Measurements from ENCODE around the gene NMS.

- TF ChIP-seq, protein P1, sequence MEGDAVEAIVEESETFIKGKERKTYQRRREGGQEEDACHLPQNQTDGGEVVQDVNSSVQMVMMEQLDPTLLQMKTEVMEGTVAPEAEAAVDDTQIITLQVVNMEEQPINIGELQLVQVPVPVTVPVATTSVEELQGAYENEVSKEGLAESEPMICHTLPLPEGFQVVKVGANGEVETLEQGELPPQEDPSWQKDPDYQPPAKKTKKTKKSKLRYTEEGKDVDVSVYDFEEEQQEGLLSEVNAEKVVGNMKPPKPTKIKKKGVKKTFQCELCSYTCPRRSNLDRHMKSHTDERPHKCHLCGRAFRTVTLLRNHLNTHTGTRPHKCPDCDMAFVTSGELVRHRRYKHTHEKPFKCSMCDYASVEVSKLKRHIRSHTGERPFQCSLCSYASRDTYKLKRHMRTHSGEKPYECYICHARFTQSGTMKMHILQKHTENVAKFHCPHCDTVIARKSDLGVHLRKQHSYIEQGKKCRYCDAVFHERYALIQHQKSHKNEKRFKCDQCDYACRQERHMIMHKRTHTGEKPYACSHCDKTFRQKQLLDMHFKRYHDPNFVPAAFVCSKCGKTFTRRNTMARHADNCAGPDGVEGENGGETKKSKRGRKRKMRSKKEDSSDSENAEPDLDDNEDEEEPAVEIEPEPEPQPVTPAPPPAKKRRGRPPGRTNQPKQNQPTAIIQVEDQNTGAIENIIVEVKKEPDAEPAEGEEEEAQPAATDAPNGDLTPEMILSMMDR (IDR thresholded peaks at IDR 0.05): no peak
- no peak for TF ChIP-seq POLR2A (IDR thresholded peaks at IDR 0.05)
These were observed 57.2 kb downstream of the NMS start for GRCh38 chr2:100527440-100528015.

Data from prostate gland (tissue), 2 donors.